ENCODE measurements around the gene SLC44A1. TPM values are rescaled to one million over a fixed set of nuclear protein-coding genes. Genes with fewer than 3 reads are reported as not detected.

SLC44A1 gene
- total and polyA plus RNA-seq, 2 donors from 2014 or later, result 17.4 to 42.3 TPM

DNA sequence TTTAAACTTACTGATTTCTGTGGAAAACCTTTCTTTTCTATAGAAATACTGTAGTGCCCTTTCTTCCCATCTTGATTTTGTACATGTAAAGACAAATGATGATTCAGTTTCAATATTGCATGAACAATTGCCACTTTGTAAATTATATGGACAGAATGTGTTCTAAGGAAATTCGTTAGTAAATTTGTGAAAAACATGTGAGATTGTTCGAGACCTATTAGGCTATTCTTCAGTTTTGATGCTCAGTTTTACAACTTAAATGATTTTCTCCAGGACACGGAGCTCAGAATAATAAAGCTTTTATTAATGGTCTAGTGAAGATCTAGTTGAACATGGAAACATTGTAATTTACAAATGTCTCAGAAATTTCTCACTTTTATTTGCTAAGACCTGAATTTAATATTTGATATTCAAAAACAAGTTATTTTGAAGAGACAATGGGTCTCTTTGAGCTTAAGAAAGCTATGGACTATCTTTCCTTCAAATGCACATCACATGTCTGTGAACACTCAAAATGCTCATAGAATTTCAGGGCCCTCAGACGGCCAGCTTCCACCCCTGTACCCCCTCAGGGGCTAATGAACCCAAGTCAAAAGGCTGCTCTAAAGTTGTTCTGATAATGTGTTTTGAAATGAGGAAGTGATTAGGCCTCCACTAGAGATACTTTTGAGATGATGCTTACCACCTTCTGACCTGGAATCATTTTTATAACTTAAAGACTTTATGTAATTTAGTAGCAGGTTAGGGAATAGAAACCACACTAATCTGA, 149.3 kb downstream of the SLC44A1 start:
- FAIRE-seq, result no peak
- no peak overlapping the region for H3K4me3 ChIP-seq (ENCODE audit: low read length in 3 of 3)
- intact Hi-C loops (cut with DNase I), result no loop called here
- no peak for DNase-seq
- no peaks in the 10 kb centered on the region for H3K9me3 ChIP-seq (ENCODE audit: control insufficient read depth in 2 of 3, insufficient read depth in 1 of 3, low read length in 3 of 3)
- H3K27ac ChIP-seq (ENCODE audit: low read depth in 2 of 2, low read length in 2 of 2), result no peak overlapping the region
- no peaks in the 10 kb centered on the region for H3K27me3 ChIP-seq (ENCODE audit: control insufficient read depth, insufficient read depth, low read length)
- no peaks in the 10 kb centered on the region for H3K36me3 ChIP-seq (ENCODE audit: control insufficient read depth in 2 of 3, insufficient read depth in 3 of 3, low read length in 3 of 3)
- no peaks in the 10 kb centered on the region for H3K4me1 ChIP-seq (ENCODE audit: control insufficient read depth in 2 of 3, insufficient read depth in 2 of 3, low read depth in 1 of 3, low read length in 3 of 3)
- TF ChIP-seq, protein P1, sequence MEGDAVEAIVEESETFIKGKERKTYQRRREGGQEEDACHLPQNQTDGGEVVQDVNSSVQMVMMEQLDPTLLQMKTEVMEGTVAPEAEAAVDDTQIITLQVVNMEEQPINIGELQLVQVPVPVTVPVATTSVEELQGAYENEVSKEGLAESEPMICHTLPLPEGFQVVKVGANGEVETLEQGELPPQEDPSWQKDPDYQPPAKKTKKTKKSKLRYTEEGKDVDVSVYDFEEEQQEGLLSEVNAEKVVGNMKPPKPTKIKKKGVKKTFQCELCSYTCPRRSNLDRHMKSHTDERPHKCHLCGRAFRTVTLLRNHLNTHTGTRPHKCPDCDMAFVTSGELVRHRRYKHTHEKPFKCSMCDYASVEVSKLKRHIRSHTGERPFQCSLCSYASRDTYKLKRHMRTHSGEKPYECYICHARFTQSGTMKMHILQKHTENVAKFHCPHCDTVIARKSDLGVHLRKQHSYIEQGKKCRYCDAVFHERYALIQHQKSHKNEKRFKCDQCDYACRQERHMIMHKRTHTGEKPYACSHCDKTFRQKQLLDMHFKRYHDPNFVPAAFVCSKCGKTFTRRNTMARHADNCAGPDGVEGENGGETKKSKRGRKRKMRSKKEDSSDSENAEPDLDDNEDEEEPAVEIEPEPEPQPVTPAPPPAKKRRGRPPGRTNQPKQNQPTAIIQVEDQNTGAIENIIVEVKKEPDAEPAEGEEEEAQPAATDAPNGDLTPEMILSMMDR (IDR thresholded peaks at IDR 0.05; ENCODE audit: borderline replicate concordance, extremely low read depth, insufficient read depth), result no peak
- H3K9ac ChIP-seq (ENCODE audit: low read length in 3 of 3), result no peak overlapping the region

DNA sequence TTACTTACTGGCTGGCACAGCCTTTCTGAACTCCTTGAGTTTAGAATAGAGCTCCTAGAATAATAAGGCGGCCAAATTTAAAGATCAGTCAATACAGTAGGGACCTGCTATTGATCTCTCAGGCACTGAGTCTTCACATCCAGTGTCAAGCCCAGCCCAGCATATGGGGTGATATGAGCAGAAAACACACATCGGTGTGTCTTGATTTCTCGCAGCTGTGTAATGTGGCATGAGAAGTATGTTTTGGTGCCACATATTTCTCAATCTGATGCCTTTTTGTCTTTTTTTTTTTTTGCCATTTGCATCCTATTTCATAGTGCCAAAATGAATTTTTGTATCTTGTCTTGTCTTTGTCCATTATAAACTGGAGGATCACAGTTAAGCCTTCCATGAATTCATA, 152.0 kb downstream of the SLC44A1 start:
- intact Hi-C loops (cut with DNase I), result no loop called here
- Histone ChIP-seq H3K27me3 (ENCODE audit: control insufficient read depth, insufficient read depth, low read length) (no peaks in the 10 kb centered on the region), H3K9ac (ENCODE audit: low read length in 3 of 3) (no peak overlapping the region), H3K4me3 (ENCODE audit: low read length in 3 of 3) (no peak overlapping the region), H3K36me3 (ENCODE audit: control insufficient read depth in 2 of 3, insufficient read depth in 3 of 3, low read length in 3 of 3) (no peaks in the 10 kb centered on the region), H3K9me3 (ENCODE audit: control insufficient read depth in 2 of 3, insufficient read depth in 1 of 3, low read length in 3 of 3) (no peaks in the 10 kb centered on the region), H3K4me1 (ENCODE audit: control insufficient read depth in 2 of 3, insufficient read depth in 2 of 3, low read depth in 1 of 3, low read length in 3 of 3) (no peaks in the 10 kb centered on the region), H3K27ac (ENCODE audit: low read depth in 2 of 2, low read length in 2 of 2) (no peak overlapping the region)
- DNase-seq, result no peak
- TF ChIP-seq, protein P1 (IDR thresholded peaks at IDR 0.05; ENCODE audit: borderline replicate concordance, extremely low read depth, insufficient read depth), result no peak
- no peak for FAIRE-seq

DNA sequence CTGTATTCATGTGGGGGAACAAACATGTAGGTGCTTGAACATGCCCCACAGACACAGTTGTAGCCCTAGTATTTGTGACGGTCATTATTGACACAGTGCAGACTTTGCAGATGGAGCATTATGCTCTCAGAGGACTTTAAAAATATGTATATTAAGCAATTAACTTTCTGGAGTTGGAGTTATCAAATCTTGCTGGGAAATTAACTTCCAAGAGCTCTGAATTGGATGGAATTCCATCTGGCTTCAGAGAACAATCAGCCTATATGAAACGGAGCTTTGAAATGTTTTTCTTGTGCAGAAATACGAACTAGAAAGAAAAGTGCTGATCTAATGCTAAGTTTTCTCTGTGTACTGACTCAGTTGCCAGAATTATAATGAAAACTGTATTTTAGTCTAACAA, 152.4 kb downstream of the SLC44A1 start:
- DNase-seq, result no peak

More for the DNA sequence above, 152.4 kb downstream of the SLC44A1 start:
- intact Hi-C loops (cut with DNase I), result no loop called here
- Histone ChIP-seq H3K36me3 (ENCODE audit: control insufficient read depth in 2 of 3, insufficient read depth in 3 of 3, low read length in 3 of 3) (no peaks in the 10 kb centered on the region), H3K27ac (ENCODE audit: low read depth in 2 of 2, low read length in 2 of 2) (no peak overlapping the region), H3K4me3 (ENCODE audit: low read length in 3 of 3) (no peak overlapping the region), H3K4me1 (ENCODE audit: control insufficient read depth in 2 of 3, insufficient read depth in 2 of 3, low read depth in 1 of 3, low read length in 3 of 3) (no peaks in the 10 kb centered on the region), H3K9me3 (ENCODE audit: control insufficient read depth in 2 of 3, insufficient read depth in 1 of 3, low read length in 3 of 3) (no peaks in the 10 kb centered on the region), H3K9ac (ENCODE audit: low read length in 3 of 3) (no peak overlapping the region), H3K27me3 (ENCODE audit: control insufficient read depth, insufficient read depth, low read length) (no peaks in the 10 kb centered on the region)
- FAIRE-seq, result no peak
- TF ChIP-seq, protein P1 (IDR thresholded peaks at IDR 0.05; ENCODE audit: borderline replicate concordance, extremely low read depth, insufficient read depth), result no peak
